ENCODE results near the gene IKZF2.

IKZF2 gene

GRCh38 chr2:213066443-213066743 lies 85.0 kb downstream of the IKZF2 start:
- peak overlapping the region; percentile 45 for H3K27ac ChIP-seq
- H3K4me1 ChIP-seq (ENCODE audit: control insufficient read depth in 1 of 2, insufficient read depth in 1 of 2, low read depth in 1 of 2, low read length in 1 of 2) = peaks cover 17 to 39% of the 10 kb centered on the region in 2 experiments
- TF ChIP-seq CTCF (IDR thresholded peaks at IDR 0.05) = no peak
- no peaks in the 10 kb centered on the region for H3K27me3 ChIP-seq
- peak overlapping the region; percentile 9 to 38 for H3K4me3 ChIP-seq (ENCODE audit: low read depth in 1 of 2, low read length in 1 of 2)
- H3K9me3 ChIP-seq = no peaks in the 10 kb centered on the region
- H3K36me3 ChIP-seq = no peaks in the 10 kb centered on the region

- Histone ChIP-seq H3K4me3 (ENCODE audit: low read depth in 1 of 2, low read length in 1 of 2) (peak overlapping the region; percentile 9 to 38), H3K9me3 (no peaks in the 10 kb centered on the region), H3K36me3 (no peaks in the 10 kb centered on the region), H3K27me3 (no peaks in the 10 kb centered on the region), H3K27ac (peak overlapping the region; percentile 45), H3K4me1 (ENCODE audit: control insufficient read depth in 1 of 2, insufficient read depth in 1 of 2, low read depth in 1 of 2, low read length in 1 of 2) (peaks cover 17 to 39% of the 10 kb centered on the region in 2 experiments)
- no peak for TF ChIP-seq CTCF (IDR thresholded peaks at IDR 0.05)
These were observed 85.6 kb downstream of the IKZF2 start for GRCh38 chr2:213065583-213066442.

GRCh38 chr2:213064099-213064498 lies 87.3 kb downstream of the IKZF2 start:
- Histone ChIP-seq H3K4me3 (ENCODE audit: low read depth in 1 of 2, low read length in 1 of 2) (no peak overlapping the region), H3K27me3 (no peaks in the 10 kb centered on the region), H3K36me3 (no peaks in the 10 kb centered on the region), H3K4me1 (ENCODE audit: control insufficient read depth in 1 of 2, insufficient read depth in 1 of 2, low read depth in 1 of 2, low read length in 1 of 2) (peaks cover 17 to 33% of the 10 kb centered on the region in 2 experiments), H3K27ac (no peak overlapping the region), H3K9me3 (no peaks in the 10 kb centered on the region)
- TF ChIP-seq CTCF (IDR thresholded peaks at IDR 0.05) = no peak

- H3K36me3 ChIP-seq = no peaks in the 10 kb centered on the region
- H3K4me3 ChIP-seq (ENCODE audit: low read depth in 1 of 2, low read length in 1 of 2) = no peak overlapping the region
- no peaks in the 10 kb centered on the region for H3K27me3 ChIP-seq
- no peaks in the 10 kb centered on the region for H3K4me1 ChIP-seq (ENCODE audit: control insufficient read depth in 1 of 2, insufficient read depth in 1 of 2, low read depth in 1 of 2, low read length in 1 of 2)
- TF ChIP-seq CTCF (IDR thresholded peaks at IDR 0.05) = no peak
- no peak overlapping the region for H3K27ac ChIP-seq
- H3K9me3 ChIP-seq = no peaks in the 10 kb centered on the region
These were observed 93.4 kb downstream of the IKZF2 start for GRCh38 chr2:213057977-213058376.

GRCh38 chr2:213046431-213046830 lies 105.0 kb downstream of the IKZF2 start:
- Histone ChIP-seq H3K9me3 (no peaks in the 10 kb centered on the region), H3K4me1 (ENCODE audit: control insufficient read depth in 1 of 2, insufficient read depth in 1 of 2, low read depth in 1 of 2, low read length in 1 of 2) (no peaks in the 10 kb centered on the region), H3K27me3 (no peaks in the 10 kb centered on the region), H3K4me3 (ENCODE audit: low read depth in 1 of 2, low read length in 1 of 2) (no peak overlapping the region), H3K27ac (no peak overlapping the region), H3K36me3 (no peaks in the 10 kb centered on the region)
- TF ChIP-seq CTCF (IDR thresholded peaks at IDR 0.05) = no peak
